ENCODE measurements around the gene FOLR3. TPM values are rescaled to one million over a fixed set of nuclear protein-coding genes. Genes with fewer than 3 reads are reported as not detected.

The FOLR3 gene
- total and polyA plus RNA-seq, 9 of the 15 experiments (the other 6 are each of a cell fraction or from before 2014, with no cell fraction given), result not detected

DNA sequence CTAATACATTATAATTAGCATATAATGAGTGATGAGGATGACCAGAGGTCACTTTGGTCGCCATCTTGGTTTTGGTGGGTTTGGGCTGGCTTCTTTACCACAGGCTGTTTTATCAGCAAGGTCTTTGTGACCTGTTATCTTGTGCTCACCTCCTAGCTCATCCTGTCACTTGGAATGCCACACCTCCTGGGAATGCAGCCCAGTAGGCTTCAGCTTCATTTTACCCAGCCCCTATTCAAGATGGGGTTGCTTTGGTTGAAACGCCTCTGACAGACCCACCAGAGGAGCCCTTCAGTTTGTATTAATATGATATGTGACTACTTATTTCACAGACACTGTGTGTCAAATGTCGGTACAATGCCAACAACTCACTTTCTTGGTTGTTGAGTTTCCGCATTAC lies 20.2 kb downstream of the FOLR3 start (continued):
- TF ChIP-seq ZNF197 (CRISPR knock-in tag; IDR thresholded peaks at IDR 0.05; ENCODE audit: low read depth) (no peak), ZNF175 (CRISPR knock-in tag; IDR thresholded peaks at IDR 0.05; ENCODE audit: low read depth) (peak; percentile 61), KDM4B (IDR thresholded peaks at IDR 0.05; ENCODE audit: borderline replicate concordance in 2 of 2, low read depth in 1 of 2) (no peak), SRF (CRISPR knock-in tag; IDR thresholded peaks at IDR 0.05) (no peak), CXXC5 (CRISPR knock-in tag; IDR thresholded peaks at IDR 0.05) (peak; percentile 43; the same call in 1 of the 2 replicates), CCAR2 (IDR thresholded peaks at IDR 0.05; ENCODE audit: low read depth, low read length) (no peak), SAFB2 (IDR thresholded peaks at IDR 0.05; ENCODE audit: borderline replicate concordance, low read depth, low read length, severe bottlenecking) (no peak), ZNF184 (CRISPR knock-in tag; IDR thresholded peaks at IDR 0.05) (no peak), RFX1 (IDR thresholded peaks at IDR 0.05) (no peak), GABPA (tag; conservative IDR thresholded peaks at IDR 0.05; ENCODE audit: low read depth) (no peak), CHD2 (IDR thresholded peaks at IDR 0.05; ENCODE audit: low read depth, low read length) (no peak), SMARCE1 (IDR thresholded peaks at IDR 0.05) (no peak), MEF2D (tag; conservative IDR thresholded peaks at IDR 0.05; ENCODE audit: low read depth) (0 out of 2 replicates have a peak, but pooled peaks have one; percentile 41), ETV1 (tag; conservative IDR thresholded peaks at IDR 0.05; ENCODE audit: low read depth) (peak; percentile 41; the same call in 1 of the 2 replicates), PTTG1 (tag; IDR thresholded peaks at IDR 0.05; ENCODE audit: low read depth) (peak; percentile 56; the same call in 1 of the 2 replicates), FUS (optimal IDR thresholded peaks at IDR 0.05; ENCODE audit: low read depth, low read length) (no peak), FOXP1 (CRISPR knock-in tag; IDR thresholded peaks at IDR 0.05) (no peak), ZNF583 (CRISPR knock-in tag; IDR thresholded peaks at IDR 0.05) (peak; percentile 73; the same call in 1 of the 2 replicates), EGR1 (conservative IDR thresholded peaks at IDR 0.05) (no peak)
- TF ChIP-seq, protein P1, sequence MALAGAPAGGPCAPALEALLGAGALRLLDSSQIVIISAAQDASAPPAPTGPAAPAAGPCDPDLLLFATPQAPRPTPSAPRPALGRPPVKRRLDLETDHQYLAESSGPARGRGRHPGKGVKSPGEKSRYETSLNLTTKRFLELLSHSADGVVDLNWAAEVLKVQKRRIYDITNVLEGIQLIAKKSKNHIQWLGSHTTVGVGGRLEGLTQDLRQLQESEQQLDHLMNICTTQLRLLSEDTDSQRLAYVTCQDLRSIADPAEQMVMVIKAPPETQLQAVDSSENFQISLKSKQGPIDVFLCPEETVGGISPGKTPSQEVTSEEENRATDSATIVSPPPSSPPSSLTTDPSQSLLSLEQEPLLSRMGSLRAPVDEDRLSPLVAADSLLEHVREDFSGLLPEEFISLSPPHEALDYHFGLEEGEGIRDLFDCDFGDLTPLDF (CRISPR knock-in tag; IDR thresholded peaks at IDR 0.05), result no peak
- TF ChIP-seq, protein P2, sequence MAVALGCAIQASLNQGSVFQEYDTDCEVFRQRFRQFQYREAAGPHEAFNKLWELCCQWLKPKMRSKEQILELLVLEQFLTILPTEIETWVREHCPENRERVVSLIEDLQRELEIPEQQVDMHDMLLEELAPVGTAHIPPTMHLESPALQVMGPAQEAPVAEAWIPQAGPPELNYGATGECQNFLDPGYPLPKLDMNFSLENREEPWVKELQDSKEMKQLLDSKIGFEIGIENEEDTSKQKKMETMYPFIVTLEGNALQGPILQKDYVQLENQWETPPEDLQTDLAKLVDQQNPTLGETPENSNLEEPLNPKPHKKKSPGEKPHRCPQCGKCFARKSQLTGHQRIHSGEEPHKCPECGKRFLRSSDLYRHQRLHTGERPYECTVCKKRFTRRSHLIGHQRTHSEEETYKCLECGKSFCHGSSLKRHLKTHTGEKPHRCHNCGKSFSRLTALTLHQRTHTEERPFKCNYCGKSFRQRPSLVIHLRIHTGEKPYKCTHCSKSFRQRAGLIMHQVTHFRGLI (CRISPR knock-in tag; IDR thresholded peaks at IDR 0.05), result peak; percentile 69; the same call in 1 of the 2 replicates
